ENCODE results near the gene SHBG.

- TF ChIP-seq POLR2AphosphoS5 (IDR thresholded peaks at IDR 0.05) (no peak), CTCF (IDR thresholded peaks at IDR 0.05) (no peak), POLR2A (IDR thresholded peaks at IDR 0.05) (no peak), EP300 (IDR thresholded peaks at IDR 0.05; ENCODE audit: low read depth) (no peak)
These were observed 38.5 kb downstream of the SHBG start for GRCh38 chr17:7668482-7668881.

Data from transverse colon (tissue), 4 donors.